A549 (cell line): ENCODE results near the gene ESAM. TPM values are rescaled to one million over a fixed set of nuclear protein-coding genes. Genes with fewer than 3 reads are reported as not detected.

Source experiments
- ATAC-seq, 2 experiments: fragments of 200-7000 bp in 1 of 2; fragments of >200 bp in 1 of 2; cut with Nextera tagmentation in 1 of 2; cut with Tn5 transposase in 1 of 2; 3 replicates each; pipeline versions ENCODE4 v1.8.0 to v1.9.1; 2018 to 2020; ENCODE audit warnings: mild to moderate bottlenecking in 1 of 2, moderate library complexity in 1 of 2
- CTCF ChIA-PET: fragments of 300-600 bp; sonication (Branson Sonifier 250); formaldehyde crosslinking; extraction: SDS; loops from one replicate; lab custom pipeline; 2021; ENCODE audit warnings: antibody characterized with exemption, inconsistent platforms; lab: Yijun Ruan, JAX
- POLR2A ChIA-PET: fragments of 350-600 bp; formaldehyde crosslinking; extraction: SDS; loops from one replicate; lab custom pipeline; 2021; ENCODE audit warnings: antibody characterized with exemption, inconsistent platforms; lab: Yijun Ruan, JAX
- DNase-seq, 2 experiments: peaks; one replicate each; pipeline versions ENCODE4 v3.0.0 to v3.0.0-alpha.2; 2011 to 2016; ENCODE audit warnings: low read depth in 1 of 2, low spot score in 1 of 2
- FAIRE-seq: peaks from 2 replicates; lab custom pipeline; 2011; peaks lifted over from hg19 to GRCh38; lab: Jason Lieb, UNC
- H3K27ac ChIP-seq, 2 experiments: fragments of >200 bp; sonication (Bioruptor Twin); formaldehyde crosslinking; 3 replicates each; pipeline ENCODE4 v1.5.1; 2016 to 2017
- H3K4me1 ChIP-seq: fragments of >200 bp; sonication (Bioruptor Twin); formaldehyde crosslinking; 3 replicates; pipeline ENCODE4 v1.6.1; 2016
- H3K4me2 ChIP-seq: fragments of >200 bp; sonication (Bioruptor Twin); formaldehyde crosslinking; 3 replicates; pipeline ENCODE4 v1.6.1; 2016
- H3K4me3 ChIP-seq: fragments of >200 bp; sonication (Bioruptor Twin); formaldehyde crosslinking; 3 replicates; pipeline ENCODE4 v1.5.1; 2016
- H3K9me3 ChIP-seq: fragments of >200 bp; sonication (Bioruptor Twin); formaldehyde crosslinking; 3 replicates; pipeline ENCODE4 v1.6.1; 2016
- ATOH8 ChIP-seq: fragments of 250-450 bp; sonication (Bioruptor Pico); IDR thresholded peaks from 2 replicates; pipeline ENCODE4 v1.5.0; 2020; ENCODE audit warnings: low read depth, mild to moderate bottlenecking, moderate library complexity
- CBX8 ChIP-seq: fragments of 200-600 bp; sonication (generic); IDR thresholded peaks from 2 replicates; pipeline ENCODE4 v1.6.1; 2016
- EHMT2 ChIP-seq: fragments of 200-600 bp; sonication (generic); IDR thresholded peaks from 2 replicates; pipeline ENCODE4 v1.6.1; 2016; ENCODE audit warnings: antibody characterized with exemption, low read depth, mild to moderate bottlenecking, moderate library complexity
- HDAC2 ChIP-seq: fragments of 200-600 bp; sonication (generic); IDR thresholded peaks from 2 replicates; pipeline ENCODE4 v1.6.1; 2016
- HOXB13 ChIP-seq: fragments of 250-450 bp; sonication (Bioruptor Pico); IDR thresholded peaks from 2 replicates; pipeline ENCODE4 v1.5.0; 2020; ENCODE audit warnings: low read depth, mild to moderate bottlenecking, moderate library complexity
- KDM1A ChIP-seq: fragments of 200-600 bp; sonication (generic); IDR thresholded peaks from 2 replicates; pipeline ENCODE4 v1.6.1; 2016; ENCODE audit warnings: low read depth, mild to moderate bottlenecking
- KDM5A ChIP-seq: fragments of 200-600 bp; sonication (generic); IDR thresholded peaks from 2 replicates; pipeline ENCODE4 v1.6.1; 2016; ENCODE audit warnings: antibody characterized with exemption, mild to moderate bottlenecking
- POLR2AphosphoS2 ChIP-seq: conservative IDR thresholded peaks from 2 replicates; pipeline ENCODE4 v1.6.1; 2012; ENCODE audit warnings: low read length, improper control_type of control experiment, inconsistent platforms
- RAD21 ChIP-seq, 2 experiments: fragments of >200 bp in 1 of 2; sonication (Bioruptor Twin) in 1 of 2; formaldehyde crosslinking in 1 of 2; IDR thresholded peaks in 1 of 2; conservative IDR thresholded peaks in 1 of 2; 2 replicates in 1 of 2; 3 replicates in 1 of 2; pipeline ENCODE4 v1.6.1; 2012 to 2018; ENCODE audit warnings: inconsistent platforms in 1 of 2
- REST ChIP-seq: fragments of 200-600 bp; sonication (generic); IDR thresholded peaks from 2 replicates; pipeline ENCODE4 v1.6.1; 2016; ENCODE audit warnings: antibody characterized with exemption, mild to moderate bottlenecking, moderate library complexity
- RFX5 ChIP-seq: fragments of 450-650 bp; IDR thresholded peaks from 2 replicates; pipeline ENCODE4 v1.7.1; 2014; ENCODE audit warnings: antibody characterized with exemption, mild to moderate bottlenecking, moderate library complexity
- SREBF2 ChIP-seq: fragments of 450-650 bp; IDR thresholded peaks from 2 replicates; pipeline ENCODE4 v1.6.1; 2014; ENCODE audit warnings: mild to moderate bottlenecking, moderate library complexity
- TFCP2L1 ChIP-seq: fragments of 250-450 bp; sonication (Bioruptor Pico); IDR thresholded peaks from 2 replicates; pipeline ENCODE4 v1.5.0; 2021; ENCODE audit warnings: mild to moderate bottlenecking
- WGBS: methylation state at CpG from one replicate; pipeline ENCODE4 v1.1.6; 2017; ENCODE audit errors: missing lambda C conversion rate; 5-methylcytosine and 5-hydroxymethylcytosine counted together
- polyA plus RNA-seq, 4 experiments: library from polyadenylated mRNA; depleted of rRNA in 3 of 4; stranded (reverse); fragments of >200 nt; fragmentation: RNase III in 1 of 4; extraction: RNeasy Plus Mini Kit Qiagen cat#74134 plus additional on column Dnase treatment in 1 of 4; gene quantifications; 2 replicates in 3 of 4; 3 replicates in 1 of 4; pipeline ENCODE4 v1.2.3, GENCODE V29; 2011 to 2017

Gene ESAM
- polyA plus RNA-seq, 2 of the 4 experiments (the other 2 are of a cell fraction) = 6.2 to 11.7 TPM

- ChIA-PET CTCF (interaction anchor here (1.1 to 2.8 kb wide), 4 partner anchors 14 to 137 kb away, joined by 3 to 9 read pairs (median 6); partner anchors contain the start of gene VSIG2), POLR2A (no interaction called here)
- Histone ChIP-seq H3K4me1 (0 out of 3 replicates have a peak, but pooled peaks cover 4% of the 10 kb centered on the region), H3K9me3 (no peaks in the 10 kb centered on the region), H3K27ac (no peak overlapping the region), H3K4me3 (peak overlapping the region; percentile 54), H3K4me2 (peak overlapping the region; percentile 94)
- WGBS = 79% methylated on average over 21 of the region's 21 CpGs
- no peak for ATAC-seq
- no peak for TF ChIP-seq EHMT2
- TF ChIP-seq HOXB13 = no peak
- no peak for DNase-seq
- FAIRE-seq = no peak
Measured at GRCh38 chr11:124738713-124739478, 23.2 kb downstream of the ESAM start.

GRCh38 chr11:124737638-124738305 lies 24.3 kb downstream of the ESAM start:
- Histone ChIP-seq H3K9me3 (no peaks in the 10 kb centered on the region), H3K4me2 (no peak overlapping the region), H3K27ac (no peak overlapping the region), H3K4me3 (no peak overlapping the region), H3K4me1 (0 out of 3 replicates have a peak, but pooled peaks cover 4% of the 10 kb centered on the region)
- ChIA-PET CTCF (interaction anchor here (0.6 to 2.8 kb wide), 4 partner anchors 20 to 138 kb away, joined by 3 to 9 read pairs (median 3); no protein-coding TSS in a partner anchor), POLR2A (no interaction called here)
- DNase-seq (no peak), ATAC-seq (no peak), FAIRE-seq (no peak)
- WGBS = 84% methylated on average over 6 of the region's 7 CpGs
- TF ChIP-seq RFX5 (no peak), CBX8 (no peak), POLR2AphosphoS2 (no peak), SREBF2 (no peak), RAD21 (conservative IDR thresholded peaks at IDR 0.05 in 1 of 2, IDR thresholded peaks at IDR 0.05 in 1 of 2) (no peak), REST (no peak), HDAC2 (no peak), ATOH8 (CRISPR knock-in tag) (no peak), KDM5A (no peak), KDM1A (no peak)

GRCh38 chr11:124736736-124737135 lies 25.4 kb downstream of the ESAM start:
- H3K9me3 ChIP-seq = no peaks in the 10 kb centered on the region
- CTCF ChIA-PET = interaction anchor here (0.7 to 2.8 kb wide), 4 partner anchors 10 to 139 kb away, joined by 3 to 9 read pairs (median 4); no protein-coding TSS in a partner anchor
- no peak overlapping the region for H3K4me3 ChIP-seq
- TF ChIP-seq TFCP2L1 (CRISPR knock-in tag) = no peak
- H3K4me2 ChIP-seq = no peak overlapping the region
- 0 out of 3 replicates have a peak, but pooled peaks cover 4% of the 10 kb centered on the region for H3K4me1 ChIP-seq
- WGBS = 21% methylated on average over 3 of the region's 3 CpGs
- no peak overlapping the region for H3K27ac ChIP-seq
- no peak for ATAC-seq
- POLR2A ChIA-PET = no interaction called here
- no peak for DNase-seq
- FAIRE-seq = no peak
